IPS-18a (cell line): Measurements from ENCODE around the gene NCK2.

ENCODE experiments used
- H3K27ac ChIP-seq: one replicate; pipeline ENCODE4 v1.5.1; 2013; ENCODE audit warnings: low read length
- H3K27me3 ChIP-seq: one replicate; pipeline ENCODE4 v1.6.1; 2013; ENCODE audit warnings: mild to moderate bottlenecking, low read length; ENCODE audit not compliant: control insufficient read depth, insufficient read depth
- H3K36me3 ChIP-seq: one replicate; pipeline ENCODE4 v1.6.1; 2013; ENCODE audit warnings: low read depth, low read length; ENCODE audit not compliant: control insufficient read depth
- H3K4me1 ChIP-seq: one replicate; pipeline ENCODE4 v1.6.1; 2013; ENCODE audit warnings: low read depth, low read length; ENCODE audit not compliant: control insufficient read depth
- H3K4me3 ChIP-seq: one replicate; pipeline ENCODE4 v1.5.1; 2013; ENCODE audit warnings: low read length
- H3K9ac ChIP-seq: one replicate; pipeline ENCODE4 v1.6.1; 2013; ENCODE audit warnings: mild to moderate bottlenecking, low read length, moderate library complexity
- H3K9me3 ChIP-seq: one replicate; pipeline ENCODE4 v1.6.1; 2013; ENCODE audit warnings: low read depth, low read length; ENCODE audit not compliant: control insufficient read depth

The NCK2 gene

GRCh38 chr2:105882920-105883435, 138.3 kb downstream of the NCK2 start:
- Histone ChIP-seq H3K27ac (no peak overlapping the region), H3K9me3 (no peaks in the 10 kb centered on the region), H3K4me1 (no peaks in the 10 kb centered on the region), H3K9ac (no peak overlapping the region), H3K27me3 (no peaks in the 10 kb centered on the region), H3K36me3 (peaks cover 2% of the 10 kb centered on the region), H3K4me3 (no peak overlapping the region)

GRCh38 chr2:105883911-105884694, 139.4 kb downstream of the NCK2 start:
- H3K36me3 ChIP-seq, result no peaks in the 10 kb centered on the region
- no peaks in the 10 kb centered on the region for H3K4me1 ChIP-seq
- no peaks in the 10 kb centered on the region for H3K27me3 ChIP-seq
- no peak overlapping the region for H3K4me3 ChIP-seq
- H3K9ac ChIP-seq, result no peak overlapping the region
- no peak overlapping the region for H3K27ac ChIP-seq
- peaks cover 4% of the 10 kb centered on the region for H3K9me3 ChIP-seq

- Histone ChIP-seq H3K27me3 (no peaks in the 10 kb centered on the region), H3K36me3 (no peaks in the 10 kb centered on the region), H3K4me1 (no peaks in the 10 kb centered on the region), H3K27ac (no peak overlapping the region), H3K9ac (no peak overlapping the region), H3K4me3 (no peak overlapping the region), H3K9me3 (peaks cover 4% of the 10 kb centered on the region)
Observed at GRCh38 chr2:105885456-105885855, 140.7 kb downstream of the NCK2 start.

DNA sequence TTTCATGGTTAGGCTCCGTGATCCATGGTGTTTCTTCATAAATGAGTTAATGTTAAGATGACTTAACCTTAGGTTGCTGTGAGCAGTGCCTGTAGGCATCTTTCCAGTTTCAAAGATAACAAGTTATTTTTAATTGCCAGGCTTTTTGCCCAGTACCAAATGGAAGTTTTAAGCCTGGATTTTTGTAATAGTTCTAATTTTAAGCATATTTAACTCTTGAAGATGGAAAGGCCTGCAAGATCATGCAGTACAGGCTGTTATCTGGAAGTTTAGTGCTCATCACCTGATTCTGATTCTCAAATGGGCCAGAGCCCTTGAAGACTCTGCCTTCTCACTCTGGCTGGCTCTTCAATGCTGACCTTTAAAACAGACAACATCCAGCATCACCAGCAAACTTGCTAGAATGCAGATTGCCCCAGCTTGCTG, 141.3 kb downstream of the NCK2 start:
- H3K4me3 ChIP-seq, result no peak overlapping the region
- no peaks in the 10 kb centered on the region for H3K27me3 ChIP-seq
- peaks cover 4% of the 10 kb centered on the region for H3K4me1 ChIP-seq
- peaks cover 4% of the 10 kb centered on the region for H3K9me3 ChIP-seq
- no peak overlapping the region for H3K9ac ChIP-seq
- no peak overlapping the region for H3K27ac ChIP-seq
- H3K36me3 ChIP-seq, result no peaks in the 10 kb centered on the region

- Histone ChIP-seq H3K9me3 (peaks cover 4% of the 10 kb centered on the region), H3K27ac (no peak overlapping the region), H3K36me3 (no peaks in the 10 kb centered on the region), H3K4me3 (no peak overlapping the region), H3K27me3 (no peaks in the 10 kb centered on the region), H3K4me1 (peaks cover 5% of the 10 kb centered on the region), H3K9ac (no peak overlapping the region)
Observed at GRCh38 chr2:105886687-105887086, 142.0 kb downstream of the NCK2 start.

GRCh38 chr2:105887256-105887655, 142.5 kb downstream of the NCK2 start:
- peaks cover 5% of the 10 kb centered on the region for H3K4me1 ChIP-seq
- H3K27me3 ChIP-seq, result no peaks in the 10 kb centered on the region
- H3K9ac ChIP-seq, result no peak overlapping the region
- no peak overlapping the region for H3K27ac ChIP-seq
- H3K9me3 ChIP-seq, result peaks cover 4% of the 10 kb centered on the region
- H3K4me3 ChIP-seq, result no peak overlapping the region
- no peaks in the 10 kb centered on the region for H3K36me3 ChIP-seq

DNA sequence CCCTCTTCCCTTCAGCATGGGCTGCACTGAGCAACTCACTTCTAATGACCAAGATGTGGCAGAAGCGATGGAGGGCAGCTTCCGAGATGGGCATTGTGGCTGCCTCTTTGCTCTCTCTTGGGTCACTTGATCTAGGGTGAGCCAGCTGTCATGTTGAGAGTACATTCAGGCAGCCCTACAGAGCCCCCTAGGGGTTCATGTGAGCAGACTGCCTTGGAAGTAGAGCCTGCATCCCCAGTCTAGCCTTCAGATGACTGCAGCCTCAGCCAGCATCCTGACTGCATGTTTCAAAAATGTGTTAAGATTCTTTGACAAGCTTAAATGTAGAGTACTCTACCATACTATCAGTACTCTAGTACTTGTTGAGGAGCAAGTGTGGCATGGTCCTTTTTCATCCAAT, 143.9 kb downstream of the NCK2 start:
- no peaks in the 10 kb centered on the region for H3K27me3 ChIP-seq
- no peak overlapping the region for H3K27ac ChIP-seq
- H3K4me3 ChIP-seq, result no peak overlapping the region
- peaks cover 4% of the 10 kb centered on the region for H3K9me3 ChIP-seq
- no peak overlapping the region for H3K9ac ChIP-seq
- H3K36me3 ChIP-seq, result no peaks in the 10 kb centered on the region
- peaks cover 5% of the 10 kb centered on the region for H3K4me1 ChIP-seq

- Histone ChIP-seq H3K9me3 (peaks cover 4% of the 10 kb centered on the region), H3K4me1 (peaks cover 5% of the 10 kb centered on the region), H3K4me3 (no peak overlapping the region), H3K36me3 (peaks cover under 1% of the 10 kb centered on the region), H3K27ac (no peak overlapping the region), H3K27me3 (no peaks in the 10 kb centered on the region), H3K9ac (no peak overlapping the region)
Observed at GRCh38 chr2:105889046-105889445, 144.3 kb downstream of the NCK2 start.

GRCh38 chr2:105890111-105890510, 145.4 kb downstream of the NCK2 start:
- H3K9me3 ChIP-seq, result peaks cover 4% of the 10 kb centered on the region
- H3K27me3 ChIP-seq, result no peaks in the 10 kb centered on the region
- peaks cover 3% of the 10 kb centered on the region for H3K36me3 ChIP-seq
- no peak overlapping the region for H3K9ac ChIP-seq
- H3K4me3 ChIP-seq, result no peak overlapping the region
- H3K27ac ChIP-seq, result no peak overlapping the region
- H3K4me1 ChIP-seq, result peaks cover 5% of the 10 kb centered on the region

DNA sequence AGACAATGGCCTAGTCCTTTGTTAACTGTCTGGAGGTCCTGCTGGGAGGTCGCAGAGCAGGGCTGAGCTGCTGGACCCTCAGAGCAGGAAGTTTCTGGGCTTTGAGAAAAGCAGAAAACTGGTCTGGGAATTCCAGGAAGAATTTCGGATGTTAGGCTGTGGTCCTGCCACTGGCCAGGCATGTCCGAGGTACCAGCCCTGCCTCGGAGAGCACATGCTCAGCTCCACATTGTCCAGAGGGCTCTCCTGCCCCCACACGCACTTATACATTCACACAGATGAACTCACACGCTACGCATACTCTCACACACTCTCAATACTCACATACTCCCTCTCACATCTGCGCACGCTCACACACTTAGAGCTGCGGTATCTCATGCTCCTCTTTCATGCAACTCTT, 146.1 kb downstream of the NCK2 start:
- H3K4me1 ChIP-seq, result peaks cover 5% of the 10 kb centered on the region
- peaks cover 4% of the 10 kb centered on the region for H3K9me3 ChIP-seq

DNA sequence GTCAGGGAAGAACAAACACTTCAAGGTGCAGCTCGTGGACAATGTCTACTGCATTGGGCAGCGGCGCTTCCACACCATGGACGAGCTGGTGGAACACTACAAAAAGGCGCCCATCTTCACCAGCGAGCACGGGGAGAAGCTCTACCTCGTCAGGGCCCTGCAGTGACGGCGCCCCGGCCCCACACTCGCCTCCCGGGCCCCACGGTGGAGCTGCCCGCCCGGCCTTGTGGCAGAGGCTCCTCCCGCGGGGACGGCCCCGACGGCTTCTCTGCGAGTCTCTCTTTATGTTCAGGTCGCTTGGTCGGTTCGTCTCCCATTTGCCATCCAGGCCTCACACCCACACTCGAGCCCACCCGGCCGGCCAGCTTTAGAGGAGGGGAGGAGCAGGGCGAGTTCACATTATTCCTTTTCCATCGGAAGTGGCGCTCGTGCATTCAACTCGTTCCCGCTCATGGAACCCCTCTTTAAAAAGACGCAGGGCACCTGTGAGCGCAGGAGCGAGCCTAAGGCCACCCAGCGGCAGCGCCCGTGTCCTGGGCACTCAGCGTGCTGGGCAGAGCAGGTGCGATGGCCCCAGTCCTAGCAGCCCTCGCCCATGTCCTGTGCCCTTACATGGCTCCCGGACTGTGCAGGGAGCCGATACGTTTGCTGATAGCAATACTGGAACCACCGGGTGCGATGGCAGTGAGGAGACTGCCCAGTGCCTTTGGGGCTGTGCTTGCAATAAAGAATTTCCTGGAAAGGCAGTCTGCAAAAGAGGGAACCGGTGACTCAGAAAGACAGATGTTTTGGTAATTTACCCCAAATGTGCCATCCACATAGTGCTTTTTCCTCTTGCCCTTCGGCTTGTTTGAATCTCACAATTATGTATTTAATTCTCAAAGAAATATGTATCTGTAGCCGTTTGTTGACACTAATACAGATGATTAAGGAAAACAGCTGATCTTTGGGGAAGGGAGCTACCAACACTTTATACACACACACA, 148.6 kb downstream of the NCK2 start:
- Histone ChIP-seq H3K27ac (no peak overlapping the region), H3K9ac (no peak overlapping the region), H3K4me1 (peaks cover 5% of the 10 kb centered on the region), H3K9me3 (peaks cover 4% of the 10 kb centered on the region), H3K4me3 (no peak overlapping the region), H3K36me3 (peaks cover 3% of the 10 kb centered on the region), H3K27me3 (no peaks in the 10 kb centered on the region)

More for the DNA sequence above, 146.1 kb downstream of the NCK2 start:
- Histone ChIP-seq H3K27ac (no peak overlapping the region), H3K27me3 (no peaks in the 10 kb centered on the region), H3K4me3 (no peak overlapping the region), H3K9ac (no peak overlapping the region), H3K36me3 (peaks cover 3% of the 10 kb centered on the region)
